Activated CD4-positive, CD25-positive, alpha-beta regulatory T cell treated with anti-CD3 and anti-CD28 coated beads, Interleukin-2, amount 50 U/mL, for 16 hours (primary cell): Measurements from ENCODE around the gene CRADD.
"Not testable (repeated sequence)": the region's sequence is repeated elsewhere in the genome, so short reads cannot be mapped to it uniquely, and the experiment has no call there.

Source experiments
- DNase-seq: peaks from one replicate; pipeline ENCODE4 v3.0.0-alpha.2; 2020; ENCODE audit warnings: low read depth, low spot score

CRADD gene

GRCh38 chr12:93782853-93783252 is 105.7 kb downstream of the CRADD start:
- no peak for DNase-seq

GRCh38 chr12:93783832-93784231 is 106.7 kb downstream of the CRADD start:
- peak; percentile 21 for DNase-seq

- peak; percentile 8 for DNase-seq
Measured at GRCh38 chr12:93784339-93785086, 107.3 kb downstream of the CRADD start.

GRCh38 chr12:93785249-93786010 is 108.3 kb downstream of the CRADD start:
- DNase-seq, result peak; percentile 28

- DNase-seq, result no peak
Measured at GRCh38 chr12:93786656-93787397, 109.7 kb downstream of the CRADD start.

- no peak for DNase-seq
Measured at GRCh38 chr12:93788853-93789252, 111.7 kb downstream of the CRADD start.

- no peak for DNase-seq
Measured at GRCh38 chr12:93789767-93790166, 112.6 kb downstream of the CRADD start.

- DNase-seq, result no peak
Measured at GRCh38 chr12:93790472-93791152, 113.4 kb downstream of the CRADD start.

GRCh38 chr12:93793007-93793406 is 115.8 kb downstream of the CRADD start:
- DNase-seq, result no peak

- DNase-seq, result no peak
Measured at GRCh38 chr12:93793983-93794382, 116.8 kb downstream of the CRADD start.

GRCh38 chr12:93794738-93795137 is 117.6 kb downstream of the CRADD start:
- no peak for DNase-seq

GRCh38 chr12:93795352-93795751 is 118.2 kb downstream of the CRADD start:
- no peak for DNase-seq

- no peak for DNase-seq
Measured at GRCh38 chr12:93796729-93797128, 119.6 kb downstream of the CRADD start.

- no peak for DNase-seq
Measured at GRCh38 chr12:93798279-93799151, 121.3 kb downstream of the CRADD start.

- DNase-seq, result not testable (repeated sequence)
Measured at GRCh38 chr12:93801666-93802065, 124.5 kb downstream of the CRADD start.

- DNase-seq, result no peak
Measured at GRCh38 chr12:93802293-93802692, 125.1 kb downstream of the CRADD start.

GRCh38 chr12:93802698-93803423 is 125.7 kb downstream of the CRADD start:
- DNase-seq, result no peak

GRCh38 chr12:93803424-93803807 is 126.2 kb downstream of the CRADD start:
- DNase-seq, result no peak

GRCh38 chr12:93804392-93805179 is 127.4 kb downstream of the CRADD start:
- DNase-seq, result no peak
